ENCODE measurements around the gene TMED10. TPM values are rescaled to one million over a fixed set of nuclear protein-coding genes. Genes with fewer than 3 reads are reported as not detected.

The TMED10 gene
- 100 to 1,000 TPM; 261 to 325 TPM for total RNA-seq

DNA sequence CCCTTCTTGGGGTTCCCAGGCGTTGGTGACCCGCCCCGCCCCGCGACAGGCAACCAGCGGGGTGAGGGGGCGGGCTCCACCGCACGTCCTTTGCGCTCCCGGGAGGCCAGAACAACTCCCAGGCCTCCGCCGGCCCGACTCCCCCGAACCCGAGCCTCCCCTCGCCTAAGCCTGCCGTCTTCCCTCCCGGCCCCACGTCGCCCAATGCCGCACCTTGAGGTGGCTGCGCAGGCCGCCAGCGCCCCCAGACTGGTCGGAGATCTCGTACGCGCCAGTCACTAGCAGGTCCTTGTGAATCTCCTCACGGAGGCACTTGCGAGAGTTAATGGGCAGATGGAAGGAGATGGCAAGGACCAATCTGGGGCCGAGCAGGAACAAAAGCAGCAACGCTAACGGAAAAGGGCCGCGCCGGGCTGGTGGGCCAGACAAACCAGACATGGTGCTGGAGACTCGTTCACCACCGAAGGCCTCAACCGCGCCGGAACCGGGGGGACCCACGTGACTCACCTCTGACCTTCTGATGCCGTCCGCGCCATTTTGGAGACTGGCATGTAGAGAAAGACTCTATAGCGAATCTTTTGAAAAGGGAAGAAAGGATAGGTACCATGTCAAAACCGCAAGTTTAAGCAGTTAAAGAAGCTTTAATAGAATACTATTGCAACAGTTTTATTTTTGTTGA is at the start of gene TMED10:
TMED10 (minus strand) TSS at position 471 of the 679 bp plus-strand sequence; CDS start at position 438, 33 bp downstream.
- Histone ChIP-seq H3K9me3 (no peaks in the 10 kb centered on the region), H3K27ac (peak within 1 kb of the TSS; percentile 94 to 97), H3K36me3 (no peaks in the 10 kb centered on the region), H3K4me3 (peak within 1 kb of the TSS; percentile 81 to 97), H3K27me3 (no peaks in the 10 kb centered on the region), H3K4me1 (peaks cover 0 to 41% of the 10 kb centered on the region in 2 donors)
- peak; percentile 93 for DNase-seq (ENCODE audit: low spot score)
- TF ChIP-seq, protein P1, sequence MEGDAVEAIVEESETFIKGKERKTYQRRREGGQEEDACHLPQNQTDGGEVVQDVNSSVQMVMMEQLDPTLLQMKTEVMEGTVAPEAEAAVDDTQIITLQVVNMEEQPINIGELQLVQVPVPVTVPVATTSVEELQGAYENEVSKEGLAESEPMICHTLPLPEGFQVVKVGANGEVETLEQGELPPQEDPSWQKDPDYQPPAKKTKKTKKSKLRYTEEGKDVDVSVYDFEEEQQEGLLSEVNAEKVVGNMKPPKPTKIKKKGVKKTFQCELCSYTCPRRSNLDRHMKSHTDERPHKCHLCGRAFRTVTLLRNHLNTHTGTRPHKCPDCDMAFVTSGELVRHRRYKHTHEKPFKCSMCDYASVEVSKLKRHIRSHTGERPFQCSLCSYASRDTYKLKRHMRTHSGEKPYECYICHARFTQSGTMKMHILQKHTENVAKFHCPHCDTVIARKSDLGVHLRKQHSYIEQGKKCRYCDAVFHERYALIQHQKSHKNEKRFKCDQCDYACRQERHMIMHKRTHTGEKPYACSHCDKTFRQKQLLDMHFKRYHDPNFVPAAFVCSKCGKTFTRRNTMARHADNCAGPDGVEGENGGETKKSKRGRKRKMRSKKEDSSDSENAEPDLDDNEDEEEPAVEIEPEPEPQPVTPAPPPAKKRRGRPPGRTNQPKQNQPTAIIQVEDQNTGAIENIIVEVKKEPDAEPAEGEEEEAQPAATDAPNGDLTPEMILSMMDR (IDR thresholded peaks at IDR 0.05): peak in 1 of 2 donors; percentile 38

DNA sequence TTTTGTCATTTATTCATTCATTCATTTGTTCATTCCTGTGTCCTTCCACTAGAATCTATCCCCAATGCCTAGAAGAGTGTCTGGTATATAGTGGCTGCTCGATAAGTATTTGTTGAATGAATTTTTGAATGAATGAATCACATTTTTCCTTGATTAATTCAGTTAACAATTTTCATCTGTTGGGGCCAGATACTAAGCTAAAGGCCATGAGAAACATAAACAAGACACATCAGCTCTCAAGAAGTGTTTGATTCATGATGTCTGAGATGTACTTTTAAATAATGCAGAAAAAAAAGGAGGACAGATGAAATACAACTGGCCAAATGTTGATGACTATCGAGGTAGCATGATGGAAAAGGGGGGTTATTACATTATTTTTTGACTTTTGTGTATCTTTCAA is 48.1 kb upstream of the TMED10 start:
- TF ChIP-seq, protein P1 (IDR thresholded peaks at IDR 0.05): no peak
- Histone ChIP-seq H3K27ac (no peak overlapping the region), H3K36me3 (no peaks in the 10 kb centered on the region), H3K4me3 (no peak overlapping the region), H3K9me3 (no peaks in the 10 kb centered on the region), H3K27me3 (no peaks in the 10 kb centered on the region), H3K4me1 (peaks cover 0 to 1% of the 10 kb centered on the region in 2 donors)
- DNase-seq (ENCODE audit: low spot score): no peak

DNA sequence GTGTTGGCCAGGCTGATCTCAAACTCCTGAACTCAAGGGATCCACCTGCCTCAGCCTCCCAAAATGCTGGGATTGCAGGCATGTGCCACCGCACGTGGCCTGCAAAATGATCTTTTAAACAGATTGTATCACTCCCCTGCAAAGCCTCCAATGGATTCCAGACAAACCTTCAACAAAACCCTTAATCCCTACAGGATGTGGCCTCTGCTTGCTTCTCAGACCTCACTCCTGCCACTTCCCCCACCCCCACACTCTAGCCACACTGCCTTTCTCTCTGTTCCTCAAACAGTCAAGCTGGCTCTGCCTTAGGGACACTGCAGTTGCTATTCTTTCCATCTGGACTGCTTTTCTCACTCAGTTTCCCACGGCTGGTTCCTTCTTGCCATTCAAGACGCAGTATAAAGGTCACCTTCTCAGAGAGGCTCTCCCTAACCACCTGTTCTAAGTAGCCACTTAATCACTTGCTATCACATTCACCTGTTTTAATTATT is 47.3 kb upstream of the TMED10 start:
- H3K36me3 ChIP-seq: no peaks in the 10 kb centered on the region
- no peaks in the 10 kb centered on the region for H3K27me3 ChIP-seq
- no peaks in the 10 kb centered on the region for H3K4me1 ChIP-seq
- no peaks in the 10 kb centered on the region for H3K9me3 ChIP-seq
- peak; percentile 63 for DNase-seq (ENCODE audit: low spot score)
- TF ChIP-seq, protein P1 (IDR thresholded peaks at IDR 0.05): no peak
- H3K27ac ChIP-seq: no peak overlapping the region
- H3K4me3 ChIP-seq: no peak overlapping the region

DNA sequence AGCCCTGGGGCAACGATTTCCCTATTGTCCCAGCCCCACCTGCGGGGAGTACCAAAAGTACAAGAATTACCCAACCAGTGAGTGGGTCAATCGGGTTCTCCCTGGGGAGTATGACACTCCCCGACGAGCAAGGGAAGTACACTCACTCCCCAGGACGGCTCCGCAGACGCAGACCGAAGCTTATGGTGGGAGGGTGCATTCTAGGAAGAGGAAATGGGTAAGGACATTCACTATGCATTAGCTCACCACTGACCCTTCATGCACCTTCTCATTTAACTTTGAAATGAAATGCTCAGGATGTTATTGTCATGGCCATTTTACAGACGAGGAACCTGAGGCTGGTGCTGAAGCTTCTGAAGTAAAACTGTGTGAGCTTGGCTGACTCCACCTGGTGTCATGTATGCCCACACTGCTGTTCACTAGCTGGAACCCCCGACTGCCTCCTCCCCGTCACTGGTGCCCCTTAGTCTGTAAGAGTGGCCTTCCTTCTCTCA is 45.8 kb upstream of the TMED10 start:
- Histone ChIP-seq H3K36me3 (no peaks in the 10 kb centered on the region), H3K9me3 (no peaks in the 10 kb centered on the region), H3K4me1 (no peaks in the 10 kb centered on the region), H3K27ac (no peak overlapping the region), H3K27me3 (no peaks in the 10 kb centered on the region), H3K4me3 (no peak overlapping the region)
- TF ChIP-seq, protein P1 (IDR thresholded peaks at IDR 0.05): no peak
- DNase-seq (ENCODE audit: low spot score): peak; percentile 69

DNA sequence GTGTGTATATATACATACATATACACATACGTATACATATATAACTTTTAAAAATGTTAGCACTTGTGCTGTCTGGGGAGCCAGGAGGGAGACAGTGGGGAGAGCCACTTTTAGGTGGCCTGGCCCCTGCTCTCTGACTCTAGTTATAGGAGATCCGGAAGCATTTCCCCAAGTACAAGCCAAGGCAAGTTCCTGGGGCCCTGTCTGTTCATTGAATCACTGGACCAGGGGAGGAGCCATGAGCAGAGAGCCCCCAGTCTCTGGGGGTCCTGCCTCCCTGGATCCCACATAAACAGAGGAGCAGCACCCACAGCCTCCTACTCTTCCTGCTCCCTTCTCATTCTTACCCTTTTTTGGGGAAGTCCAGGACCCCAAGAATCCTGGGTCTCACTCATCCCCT is 45.4 kb upstream of the TMED10 start:
- Histone ChIP-seq H3K27me3 (no peaks in the 10 kb centered on the region), H3K4me1 (no peaks in the 10 kb centered on the region), H3K4me3 (no peak overlapping the region), H3K36me3 (no peaks in the 10 kb centered on the region), H3K27ac (no peak overlapping the region), H3K9me3 (no peaks in the 10 kb centered on the region)
- TF ChIP-seq, protein P1 (IDR thresholded peaks at IDR 0.05): no peak
- no peak for DNase-seq (ENCODE audit: low spot score)

Measured in right atrium auricular region (tissue), 2 donors.